Stimulated activated memory B cell treated with anti-CD40 and anti-IgM and Interleukin-4, amounts not matched to agents 10 μg/mL and 1 μg/mL and 100 μg/mL, for 72 hours (primary cell): ENCODE data around the gene ASTN2.
"Not testable (repeated sequence)": the region's sequence is repeated elsewhere in the genome, so short reads cannot be mapped to it uniquely, and the experiment has no call there.

Experiments used
- ATAC-seq: fragments of 150-1000 bp; cut with Tn5 transposase; 2 replicates; pipeline ENCODE4 v1.10.0; 2021
- H3K27ac Mint-ChIP-seq: one replicate; pipeline ENCODE4 v1.8.0; 2022; ENCODE audit warnings: mild to moderate bottlenecking, mixed read lengths
- H3K27me3 Mint-ChIP-seq: one replicate; pipeline ENCODE4 v1.8.0; 2022; ENCODE audit warnings: mixed read lengths
- H3K36me3 Mint-ChIP-seq: one replicate; pipeline ENCODE4 v1.8.0; 2022; ENCODE audit warnings: mixed read lengths
- H3K4me1 Mint-ChIP-seq: one replicate; pipeline ENCODE4 v1.8.0; 2022; ENCODE audit warnings: mixed read lengths
- H3K4me3 Mint-ChIP-seq: one replicate; pipeline ENCODE4 v1.8.0; 2022; ENCODE audit warnings: mild to moderate bottlenecking, moderate library complexity, mixed read lengths
- H3K9me3 Mint-ChIP-seq: one replicate; pipeline ENCODE4 v1.8.0; 2022; ENCODE audit warnings: mixed read lengths

ASTN2 gene

DNA sequence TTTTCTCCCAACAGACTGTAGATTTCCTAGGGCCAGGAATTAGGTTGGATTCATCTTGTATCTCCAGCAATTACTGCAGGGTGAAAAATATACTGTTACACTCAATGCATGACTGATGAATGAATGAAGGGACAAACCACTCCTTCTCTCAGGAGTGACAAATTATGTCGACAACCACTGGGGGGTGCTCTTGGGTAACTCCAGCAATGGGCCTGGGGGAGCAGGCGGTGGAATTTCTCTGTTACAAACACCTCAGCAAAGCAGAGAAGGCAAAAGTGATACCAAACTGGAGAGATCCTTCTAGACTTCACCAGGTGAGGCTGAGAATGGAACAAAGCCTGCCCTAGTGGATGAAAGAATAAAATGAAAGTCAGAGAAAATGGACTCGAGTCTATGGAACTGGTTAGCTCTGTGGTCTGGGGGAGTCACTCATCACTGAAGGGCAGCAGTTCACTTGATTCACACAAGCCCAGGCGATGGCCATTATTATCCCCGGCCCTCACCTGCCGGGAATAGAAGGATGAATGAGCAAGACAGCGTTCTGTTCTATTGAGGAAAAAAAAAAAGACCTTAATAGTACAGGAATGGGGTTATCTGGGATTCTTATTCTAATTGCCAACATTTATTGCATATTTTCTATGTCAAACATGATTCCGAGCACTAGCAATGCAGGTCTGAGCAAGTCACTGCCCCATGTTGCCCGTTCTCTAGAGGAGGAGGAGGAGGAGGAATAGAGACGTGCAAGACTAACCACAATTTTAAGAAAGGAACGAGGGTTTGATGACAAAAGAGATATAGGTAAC, 341.1 kb downstream of the ASTN2 start:
- peaks cover 11% of the 10 kb centered on the region for H3K27me3 Mint-ChIP-seq
- no peaks in the 10 kb centered on the region for H3K36me3 Mint-ChIP-seq
- no peaks in the 10 kb centered on the region for H3K4me1 Mint-ChIP-seq
- ATAC-seq: no peak
- H3K4me3 Mint-ChIP-seq: no peak overlapping the region
- peaks cover 5% of the 10 kb centered on the region for H3K9me3 Mint-ChIP-seq
- H3K27ac Mint-ChIP-seq: no peak overlapping the region

DNA sequence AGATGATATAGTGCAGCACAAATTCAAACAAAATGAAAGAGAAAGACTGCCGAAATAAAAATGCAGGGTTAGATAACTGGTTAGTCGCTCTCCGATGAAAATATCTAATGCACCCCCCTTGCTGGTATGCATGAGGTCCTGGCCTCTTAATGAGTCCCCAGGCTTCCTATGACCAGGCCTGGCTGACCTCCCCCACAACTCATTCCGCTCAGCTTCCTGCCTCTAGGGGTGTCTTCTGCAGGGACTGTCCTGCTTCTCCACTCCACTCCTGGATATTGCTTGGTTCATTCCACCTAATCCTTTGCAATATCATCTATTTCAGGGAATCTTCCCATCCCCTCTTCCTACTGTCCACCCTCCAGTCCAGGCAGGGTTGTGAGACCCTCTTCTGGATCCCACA, 341.8 kb downstream of the ASTN2 start:
- ATAC-seq: no peak
- H3K4me3 Mint-ChIP-seq: no peak overlapping the region
- H3K27me3 Mint-ChIP-seq: peaks cover 11% of the 10 kb centered on the region
- no peaks in the 10 kb centered on the region for H3K36me3 Mint-ChIP-seq
- no peaks in the 10 kb centered on the region for H3K4me1 Mint-ChIP-seq
- peaks cover 5% of the 10 kb centered on the region for H3K9me3 Mint-ChIP-seq
- no peak overlapping the region for H3K27ac Mint-ChIP-seq

DNA sequence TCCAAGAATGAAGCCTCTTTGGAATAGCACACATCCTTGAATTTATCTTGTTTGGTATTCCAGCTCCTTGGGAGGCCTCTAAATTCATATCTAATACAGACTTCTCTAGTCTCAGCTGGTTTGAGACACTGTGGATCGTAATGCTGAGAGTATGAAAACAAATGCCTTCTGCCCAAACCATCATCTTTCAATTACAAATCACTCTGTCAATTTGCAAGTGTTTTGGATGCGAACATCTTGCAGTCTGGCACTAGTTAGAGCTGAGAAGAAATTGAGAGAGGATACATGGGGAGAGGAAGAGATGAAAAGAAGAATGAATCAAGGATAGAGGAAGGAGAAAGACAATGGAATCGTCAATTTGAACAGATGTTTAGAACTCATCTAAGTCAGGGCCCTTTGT, 342.6 kb downstream of the ASTN2 start:
- ATAC-seq: no peak
- no peaks in the 10 kb centered on the region for H3K4me1 Mint-ChIP-seq
- H3K27ac Mint-ChIP-seq: no peak overlapping the region
- H3K9me3 Mint-ChIP-seq: peaks cover 5% of the 10 kb centered on the region
- H3K27me3 Mint-ChIP-seq: peaks cover 11% of the 10 kb centered on the region
- H3K4me3 Mint-ChIP-seq: no peak overlapping the region
- no peaks in the 10 kb centered on the region for H3K36me3 Mint-ChIP-seq

GRCh38 chr9:117071673-117072207, 343.1 kb downstream of the ASTN2 start:
- H3K9me3 Mint-ChIP-seq, H3K27ac Mint-ChIP-seq, H3K36me3 Mint-ChIP-seq, H3K4me1 Mint-ChIP-seq, ATAC-seq, H3K4me3 Mint-ChIP-seq: not testable (repeated sequence)
- peaks cover 11% of the 10 kb centered on the region for H3K27me3 Mint-ChIP-seq

DNA sequence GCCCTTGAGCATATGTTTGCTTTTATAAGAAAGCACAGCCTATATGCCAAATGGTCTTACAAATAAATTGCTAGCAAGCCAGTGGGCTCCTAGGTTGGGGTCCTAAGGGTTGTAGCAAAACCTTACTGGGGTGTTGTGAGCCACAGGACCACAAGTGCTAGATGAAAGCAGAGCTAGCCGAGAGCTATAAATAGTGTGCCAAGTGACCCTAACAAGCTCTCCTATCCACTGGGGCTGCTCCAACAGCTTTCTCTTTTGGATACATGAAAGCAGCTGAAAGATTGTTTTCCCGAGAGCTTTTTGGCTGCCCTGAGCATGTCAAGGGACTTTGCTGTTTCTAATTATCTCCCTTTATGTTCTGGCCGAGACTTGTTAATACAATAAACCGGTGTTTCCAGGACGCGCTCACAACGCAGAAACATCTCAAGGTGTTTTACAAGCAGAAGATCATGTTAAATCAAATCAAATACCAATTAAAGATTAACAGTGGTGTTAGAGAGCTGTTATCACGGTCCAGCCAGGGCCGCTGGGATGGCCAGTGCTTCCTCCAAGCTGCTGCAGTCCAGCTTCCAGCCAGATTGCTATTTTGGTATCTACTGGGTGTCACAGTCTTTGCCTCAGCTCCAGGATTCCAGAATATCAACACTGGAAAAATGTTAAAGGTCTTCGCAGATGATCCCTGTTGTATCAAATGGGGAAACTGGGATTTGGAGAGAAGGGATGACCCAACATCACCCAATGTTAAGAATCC, 351.0 kb downstream of the ASTN2 start:
- H3K4me1 Mint-ChIP-seq: no peaks in the 10 kb centered on the region
- no peaks in the 10 kb centered on the region for H3K36me3 Mint-ChIP-seq
- no peak overlapping the region for H3K27ac Mint-ChIP-seq
- H3K27me3 Mint-ChIP-seq: no peaks in the 10 kb centered on the region
- ATAC-seq: no peak
- peaks cover 6% of the 10 kb centered on the region for H3K9me3 Mint-ChIP-seq
- H3K4me3 Mint-ChIP-seq: no peak overlapping the region

DNA sequence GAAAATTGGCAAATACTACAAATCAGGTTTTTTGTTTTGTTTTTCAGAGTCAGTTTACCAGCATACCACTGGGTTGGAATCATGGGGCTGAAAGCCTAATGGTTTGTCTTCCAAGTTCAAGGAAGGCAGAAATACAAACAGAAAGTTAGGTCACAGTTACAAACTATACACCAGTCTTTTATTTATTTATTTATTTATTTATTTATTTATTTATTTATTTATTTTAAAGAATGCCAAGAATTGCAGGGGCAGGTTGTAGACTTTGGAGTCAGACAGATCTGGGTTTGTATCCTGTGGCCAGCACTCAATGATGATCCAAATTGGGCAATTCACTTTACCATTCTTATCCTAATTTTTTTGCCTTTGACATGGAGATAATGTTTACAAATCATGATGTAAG, 353.9 kb downstream of the ASTN2 start:
- no peaks in the 10 kb centered on the region for H3K27me3 Mint-ChIP-seq
- H3K9me3 Mint-ChIP-seq: peaks cover 7% of the 10 kb centered on the region
- no peak overlapping the region for H3K4me3 Mint-ChIP-seq
- ATAC-seq: no peak
- H3K4me1 Mint-ChIP-seq: no peaks in the 10 kb centered on the region
- no peak overlapping the region for H3K27ac Mint-ChIP-seq
- no peaks in the 10 kb centered on the region for H3K36me3 Mint-ChIP-seq

DNA sequence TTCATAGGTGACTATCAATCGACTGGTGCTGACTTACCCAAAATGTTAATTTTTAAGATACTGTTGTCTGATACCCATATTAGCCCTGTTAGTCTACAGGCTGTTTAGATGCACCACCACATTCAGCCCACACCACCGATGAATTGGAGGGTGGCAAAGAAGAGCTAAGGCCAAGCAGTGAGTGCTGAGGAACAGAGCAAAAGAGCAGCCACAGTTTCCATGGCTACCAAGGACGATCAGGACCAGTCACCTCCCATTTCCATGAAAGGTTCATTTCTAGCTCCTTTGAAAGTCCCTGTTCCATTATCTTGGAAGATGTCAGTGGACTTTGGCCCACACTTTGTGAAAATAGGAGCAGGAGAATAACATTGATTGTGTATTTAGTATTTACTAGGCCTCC, 364.9 kb downstream of the ASTN2 start:
- ATAC-seq: no peak
- Mint-ChIP-seq H3K27ac (no peak overlapping the region), H3K27me3 (no peaks in the 10 kb centered on the region), H3K36me3 (no peaks in the 10 kb centered on the region), H3K4me3 (no peak overlapping the region), H3K9me3 (no peaks in the 10 kb centered on the region), H3K4me1 (no peaks in the 10 kb centered on the region)

GRCh38 chr9:117046666-117047327, 368.1 kb downstream of the ASTN2 start:
- ATAC-seq: no peak
- H3K27ac Mint-ChIP-seq: no peak overlapping the region

DNA sequence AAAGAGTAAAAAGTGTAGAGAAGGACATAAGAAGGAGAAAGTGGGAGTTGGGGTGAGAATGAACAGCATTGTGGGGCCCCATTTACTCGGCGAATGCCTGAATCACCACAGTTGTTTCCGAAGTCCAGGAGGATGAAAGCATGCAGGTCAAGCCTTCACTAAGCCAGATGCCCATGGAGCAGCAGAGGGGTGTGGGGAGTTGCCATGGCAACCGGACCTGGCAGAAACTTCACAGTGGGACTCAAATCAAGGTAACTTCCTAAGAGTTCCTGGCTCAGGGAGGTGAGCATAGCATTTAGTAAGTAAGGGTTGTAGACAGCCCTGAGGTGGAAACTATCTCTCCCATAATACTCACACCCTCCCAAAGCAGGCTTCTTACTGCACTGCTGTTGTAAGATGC, 370.6 kb downstream of the ASTN2 start:
- H3K4me3 Mint-ChIP-seq: no peak overlapping the region
- H3K4me1 Mint-ChIP-seq: no peaks in the 10 kb centered on the region
- no peaks in the 10 kb centered on the region for H3K9me3 Mint-ChIP-seq
- H3K27me3 Mint-ChIP-seq: no peaks in the 10 kb centered on the region
- H3K27ac Mint-ChIP-seq: no peak overlapping the region
- H3K36me3 Mint-ChIP-seq: no peaks in the 10 kb centered on the region
- no peak for ATAC-seq

More at GRCh38 chr9:117046666-117047327, 368.1 kb downstream of the ASTN2 start:
- no peak overlapping the region for H3K4me3 Mint-ChIP-seq
- H3K27me3 Mint-ChIP-seq: no peaks in the 10 kb centered on the region
- H3K36me3 Mint-ChIP-seq: no peaks in the 10 kb centered on the region
- H3K9me3 Mint-ChIP-seq: no peaks in the 10 kb centered on the region
- H3K4me1 Mint-ChIP-seq: no peaks in the 10 kb centered on the region

GRCh38 chr9:117043159-117043558, 371.7 kb downstream of the ASTN2 start:
- Mint-ChIP-seq H3K4me1 (no peaks in the 10 kb centered on the region), H3K27me3 (no peaks in the 10 kb centered on the region), H3K36me3 (no peaks in the 10 kb centered on the region), H3K27ac (no peak overlapping the region), H3K9me3 (peaks cover 2% of the 10 kb centered on the region), H3K4me3 (no peak overlapping the region)
- no peak for ATAC-seq

- H3K4me3 Mint-ChIP-seq: no peak overlapping the region
- peaks cover 5% of the 10 kb centered on the region for H3K9me3 Mint-ChIP-seq
- no peaks in the 10 kb centered on the region for H3K36me3 Mint-ChIP-seq
- ATAC-seq: no peak
- H3K27me3 Mint-ChIP-seq: no peaks in the 10 kb centered on the region
- H3K4me1 Mint-ChIP-seq: no peaks in the 10 kb centered on the region
- no peak overlapping the region for H3K27ac Mint-ChIP-seq
Measured at GRCh38 chr9:117035546-117035945, 379.3 kb downstream of the ASTN2 start.

- Mint-ChIP-seq H3K27ac (no peak overlapping the region), H3K9me3 (peaks cover 5% of the 10 kb centered on the region), H3K36me3 (no peaks in the 10 kb centered on the region), H3K4me3 (no peak overlapping the region), H3K27me3 (no peaks in the 10 kb centered on the region), H3K4me1 (no peaks in the 10 kb centered on the region)
- no peak for ATAC-seq
Measured at GRCh38 chr9:117034866-117035265, 380.0 kb downstream of the ASTN2 start.

DNA sequence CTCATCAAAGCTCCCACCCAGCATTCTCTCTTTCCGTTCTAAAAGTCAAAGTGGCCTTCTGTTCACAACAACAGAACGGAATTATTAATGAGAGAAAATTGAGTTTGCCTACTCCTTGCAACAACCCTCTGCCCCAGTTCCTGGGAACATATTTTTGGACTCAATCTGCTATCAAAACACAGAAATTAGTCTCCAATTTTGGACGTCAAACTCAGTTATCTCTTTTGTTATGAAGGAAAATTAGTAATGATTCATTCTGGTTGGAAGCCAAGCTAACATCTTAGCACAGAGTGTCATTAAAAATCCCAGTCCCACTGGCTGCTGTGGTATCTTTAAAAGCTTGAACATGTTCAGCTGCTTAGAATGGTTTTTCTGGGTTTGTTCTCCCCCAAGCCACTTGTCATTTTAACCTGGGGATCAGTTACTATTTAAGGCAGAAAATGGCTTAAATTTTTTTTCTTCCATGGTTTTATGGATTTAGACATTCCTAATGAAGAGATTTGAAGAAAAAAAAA, 384.5 kb downstream of the ASTN2 start:
- H3K27ac Mint-ChIP-seq: no peak overlapping the region
- peaks cover 3% of the 10 kb centered on the region for H3K9me3 Mint-ChIP-seq
- H3K4me3 Mint-ChIP-seq: no peak overlapping the region

DNA sequence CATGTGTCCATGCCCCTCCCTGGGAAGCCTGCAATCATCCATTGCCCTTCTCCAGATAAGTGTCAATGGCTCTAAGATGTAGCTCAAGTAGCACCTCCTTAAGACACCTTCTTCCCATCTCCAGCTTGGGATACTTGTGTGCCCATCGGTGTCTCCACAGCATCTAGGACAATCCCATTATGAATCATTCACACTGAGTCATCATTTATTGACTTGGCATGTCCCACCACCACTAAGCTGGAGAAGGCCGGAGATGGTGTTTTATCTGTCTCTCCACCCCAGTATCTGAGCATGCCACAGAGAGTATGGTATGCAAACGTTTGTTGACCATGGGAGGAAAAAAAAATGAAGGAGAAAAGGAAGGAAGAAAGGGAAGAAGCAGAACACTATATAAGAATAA, 385.5 kb downstream of the ASTN2 start:
- H3K27me3 Mint-ChIP-seq: no peaks in the 10 kb centered on the region
- H3K4me1 Mint-ChIP-seq: no peaks in the 10 kb centered on the region
- ATAC-seq: no peak
- peaks cover 6% of the 10 kb centered on the region for H3K9me3 Mint-ChIP-seq
- H3K27ac Mint-ChIP-seq: no peak overlapping the region
- H3K4me3 Mint-ChIP-seq: no peak overlapping the region
- H3K36me3 Mint-ChIP-seq: no peaks in the 10 kb centered on the region

More for the DNA sequence above, 384.5 kb downstream of the ASTN2 start:
- H3K27me3 Mint-ChIP-seq: no peaks in the 10 kb centered on the region
- no peak for ATAC-seq
- H3K4me1 Mint-ChIP-seq: no peaks in the 10 kb centered on the region
- no peaks in the 10 kb centered on the region for H3K36me3 Mint-ChIP-seq

DNA sequence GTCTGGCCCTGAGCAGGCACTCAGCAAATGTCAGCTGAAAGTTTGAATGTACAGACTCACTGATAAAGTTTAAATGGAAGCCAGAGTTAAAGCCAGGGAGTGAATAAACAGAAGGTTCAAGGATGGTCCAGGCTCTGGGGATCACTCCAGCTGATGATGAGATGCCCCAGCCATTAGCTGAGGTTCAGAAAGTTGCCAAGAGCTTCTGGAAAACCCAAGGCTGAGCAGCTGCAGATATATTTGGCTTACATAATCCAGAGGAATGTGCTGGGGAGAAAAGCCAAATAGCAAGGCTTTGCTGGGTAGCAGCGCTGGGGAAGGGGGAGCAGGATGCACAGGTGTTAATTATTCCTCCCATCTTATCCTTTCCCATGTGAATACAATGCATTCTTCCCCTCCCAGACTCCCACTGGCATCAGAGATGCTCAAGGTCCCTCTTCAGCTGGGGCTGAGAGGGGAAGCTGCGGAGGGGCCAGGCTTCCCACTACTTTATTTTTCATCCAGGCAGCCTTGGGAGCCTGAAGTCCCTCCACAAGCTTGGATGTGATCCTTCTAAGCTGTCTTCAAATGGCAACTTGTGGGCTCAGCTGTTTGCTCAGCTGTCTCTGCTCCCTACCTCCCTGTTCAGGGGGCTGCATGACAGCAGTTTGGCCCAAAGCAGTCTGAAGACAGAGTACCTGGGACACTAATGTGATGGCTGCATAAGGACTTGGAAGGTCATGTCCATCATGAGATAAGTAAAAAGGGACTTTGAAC, 386.6 kb downstream of the ASTN2 start:
- Mint-ChIP-seq H3K27ac (no peak overlapping the region), H3K27me3 (no peaks in the 10 kb centered on the region)

More for the DNA sequence above, 386.6 kb downstream of the ASTN2 start:
- H3K9me3 Mint-ChIP-seq: peaks cover 8% of the 10 kb centered on the region
- no peak overlapping the region for H3K4me3 Mint-ChIP-seq
- no peaks in the 10 kb centered on the region for H3K36me3 Mint-ChIP-seq
- no peak for ATAC-seq
- no peaks in the 10 kb centered on the region for H3K4me1 Mint-ChIP-seq
